Activated naive CD4-positive, alpha-beta T cell treated with anti-CD3 and anti-CD28 coated beads, Interleukin-2, amount 50 U/mL, for 24 hours (primary cell): ENCODE results near the gene KERA.

Experiments used
- H3K27ac Mint-ChIP-seq: one replicate; pipeline ENCODE4 v1.8.0; 2021; ENCODE audit warnings: mild to moderate bottlenecking, mixed read lengths
- H3K27me3 Mint-ChIP-seq: one replicate; pipeline ENCODE4 v1.8.0; 2021; ENCODE audit warnings: mixed read lengths
- H3K36me3 Mint-ChIP-seq: one replicate; pipeline ENCODE4 v1.8.0; 2021; ENCODE audit warnings: mixed read lengths
- H3K4me1 Mint-ChIP-seq: one replicate; pipeline ENCODE4 v1.8.0; 2021; ENCODE audit warnings: mixed read lengths
- H3K4me3 Mint-ChIP-seq: one replicate; pipeline ENCODE4 v1.8.0; 2021; ENCODE audit warnings: mild to moderate bottlenecking, mixed read lengths
- H3K9me3 Mint-ChIP-seq: one replicate; pipeline ENCODE4 v1.8.0; 2021; ENCODE audit warnings: mixed read lengths

The KERA gene

GRCh38 chr12:91057368-91058165 is at the start of gene KERA:
KERA (minus strand) TSS chr12:91058024; CDS start chr12:91056281, 1,743 bp downstream.
- H3K27me3 Mint-ChIP-seq: peaks cover 5% of the 10 kb centered on the region
- peaks cover 5% of the 10 kb centered on the region for H3K9me3 Mint-ChIP-seq
- no peak within 1 kb of the TSS for H3K4me3 Mint-ChIP-seq
- no peaks in the 10 kb centered on the region for H3K36me3 Mint-ChIP-seq
- H3K27ac Mint-ChIP-seq: no peak within 1 kb of the TSS
- no peaks in the 10 kb centered on the region for H3K4me1 Mint-ChIP-seq

GRCh38 chr12:91106283-91106682 is 48.5 kb upstream of the KERA start:
- Mint-ChIP-seq H3K27ac (no peak overlapping the region), H3K9me3 (no peaks in the 10 kb centered on the region), H3K27me3 (no peaks in the 10 kb centered on the region), H3K4me1 (no peaks in the 10 kb centered on the region), H3K36me3 (no peaks in the 10 kb centered on the region), H3K4me3 (no peak overlapping the region)

GRCh38 chr12:91105807-91106206 is 48.0 kb upstream of the KERA start:
- no peaks in the 10 kb centered on the region for H3K4me1 Mint-ChIP-seq
- H3K4me3 Mint-ChIP-seq: no peak overlapping the region
- H3K27me3 Mint-ChIP-seq: no peaks in the 10 kb centered on the region
- H3K27ac Mint-ChIP-seq: no peak overlapping the region
- no peaks in the 10 kb centered on the region for H3K9me3 Mint-ChIP-seq
- H3K36me3 Mint-ChIP-seq: no peaks in the 10 kb centered on the region

GRCh38 chr12:91104812-91105466 is 47.1 kb upstream of the KERA start:
- Mint-ChIP-seq H3K27ac (no peak overlapping the region), H3K27me3 (no peaks in the 10 kb centered on the region)

GRCh38 chr12:91103624-91104023 is 45.8 kb upstream of the KERA start:
- Mint-ChIP-seq H3K27me3 (no peaks in the 10 kb centered on the region), H3K4me3 (no peak overlapping the region), H3K36me3 (no peaks in the 10 kb centered on the region)

More at GRCh38 chr12:91104812-91105466, 47.1 kb upstream of the KERA start:
- no peaks in the 10 kb centered on the region for H3K9me3 Mint-ChIP-seq
- H3K4me1 Mint-ChIP-seq: no peaks in the 10 kb centered on the region
- H3K36me3 Mint-ChIP-seq: no peaks in the 10 kb centered on the region
- no peak overlapping the region for H3K4me3 Mint-ChIP-seq

GRCh38 chr12:91103101-91103500 is 45.3 kb upstream of the KERA start:
- Mint-ChIP-seq H3K4me3 (no peak overlapping the region), H3K27ac (no peak overlapping the region), H3K4me1 (no peaks in the 10 kb centered on the region), H3K36me3 (no peaks in the 10 kb centered on the region), H3K27me3 (no peaks in the 10 kb centered on the region), H3K9me3 (no peaks in the 10 kb centered on the region)

More at GRCh38 chr12:91103624-91104023, 45.8 kb upstream of the KERA start:
- Mint-ChIP-seq H3K9me3 (no peaks in the 10 kb centered on the region), H3K4me1 (no peaks in the 10 kb centered on the region), H3K27ac (no peak overlapping the region)

GRCh38 chr12:91100906-91101305 is 43.1 kb upstream of the KERA start:
- Mint-ChIP-seq H3K36me3 (no peaks in the 10 kb centered on the region), H3K4me1 (no peaks in the 10 kb centered on the region), H3K27me3 (no peaks in the 10 kb centered on the region), H3K4me3 (no peak overlapping the region), H3K9me3 (no peaks in the 10 kb centered on the region), H3K27ac (no peak overlapping the region)

GRCh38 chr12:91099836-91100235 is 42.0 kb upstream of the KERA start:
- no peaks in the 10 kb centered on the region for H3K36me3 Mint-ChIP-seq

GRCh38 chr12:91099341-91099740 is 41.5 kb upstream of the KERA start:
- no peaks in the 10 kb centered on the region for H3K9me3 Mint-ChIP-seq
- H3K4me3 Mint-ChIP-seq: no peak overlapping the region
- H3K4me1 Mint-ChIP-seq: no peaks in the 10 kb centered on the region
- H3K27me3 Mint-ChIP-seq: peaks cover 5% of the 10 kb centered on the region
- no peak overlapping the region for H3K27ac Mint-ChIP-seq
- no peaks in the 10 kb centered on the region for H3K36me3 Mint-ChIP-seq

More at GRCh38 chr12:91099836-91100235, 42.0 kb upstream of the KERA start:
- H3K4me3 Mint-ChIP-seq: no peak overlapping the region
- no peaks in the 10 kb centered on the region for H3K4me1 Mint-ChIP-seq
- peaks cover 3% of the 10 kb centered on the region for H3K27me3 Mint-ChIP-seq
- no peaks in the 10 kb centered on the region for H3K9me3 Mint-ChIP-seq
- no peak overlapping the region for H3K27ac Mint-ChIP-seq

- Mint-ChIP-seq H3K4me1 (no peaks in the 10 kb centered on the region), H3K36me3 (no peaks in the 10 kb centered on the region), H3K9me3 (no peaks in the 10 kb centered on the region), H3K4me3 (no peak overlapping the region), H3K27ac (no peak overlapping the region), H3K27me3 (peaks cover 7% of the 10 kb centered on the region)
Observed at GRCh38 chr12:91098941-91099340, 41.1 kb upstream of the KERA start.

- no peaks in the 10 kb centered on the region for H3K36me3 Mint-ChIP-seq
- H3K27me3 Mint-ChIP-seq: peaks cover 7% of the 10 kb centered on the region
- H3K9me3 Mint-ChIP-seq: no peaks in the 10 kb centered on the region
- no peak overlapping the region for H3K27ac Mint-ChIP-seq
- H3K4me3 Mint-ChIP-seq: no peak overlapping the region
- no peaks in the 10 kb centered on the region for H3K4me1 Mint-ChIP-seq
Observed at GRCh38 chr12:91098461-91098860, 40.6 kb upstream of the KERA start.

GRCh38 chr12:91094957-91095356 is 37.1 kb upstream of the KERA start:
- H3K4me3 Mint-ChIP-seq: no peak overlapping the region
- no peaks in the 10 kb centered on the region for H3K36me3 Mint-ChIP-seq
- no peaks in the 10 kb centered on the region for H3K4me1 Mint-ChIP-seq
- peaks cover 7% of the 10 kb centered on the region for H3K9me3 Mint-ChIP-seq
- no peak overlapping the region for H3K27ac Mint-ChIP-seq
- peaks cover 7% of the 10 kb centered on the region for H3K27me3 Mint-ChIP-seq

GRCh38 chr12:91094032-91094662 is 36.3 kb upstream of the KERA start:
- Mint-ChIP-seq H3K27ac (no peak overlapping the region), H3K9me3 (peaks cover 14% of the 10 kb centered on the region), H3K4me3 (no peak overlapping the region), H3K27me3 (peaks cover 7% of the 10 kb centered on the region), H3K4me1 (no peaks in the 10 kb centered on the region), H3K36me3 (no peaks in the 10 kb centered on the region)

- H3K27ac Mint-ChIP-seq: no peak overlapping the region
- H3K9me3 Mint-ChIP-seq: peaks cover 19% of the 10 kb centered on the region
- peaks cover 7% of the 10 kb centered on the region for H3K27me3 Mint-ChIP-seq
- H3K36me3 Mint-ChIP-seq: no peaks in the 10 kb centered on the region
- H3K4me1 Mint-ChIP-seq: no peaks in the 10 kb centered on the region
- no peak overlapping the region for H3K4me3 Mint-ChIP-seq
Observed at GRCh38 chr12:91093341-91093740, 35.5 kb upstream of the KERA start.

- Mint-ChIP-seq H3K4me1 (no peaks in the 10 kb centered on the region), H3K9me3 (peaks cover 25% of the 10 kb centered on the region), H3K4me3 (no peak overlapping the region), H3K36me3 (no peaks in the 10 kb centered on the region), H3K27ac (no peak overlapping the region), H3K27me3 (peaks cover 7% of the 10 kb centered on the region)
Observed at GRCh38 chr12:91091916-91092715, 34.3 kb upstream of the KERA start.
